Lower leg skin (tissue), 4 donors: ENCODE results near the gene MRPL9. TPM values are rescaled to one million over a fixed set of nuclear protein-coding genes. Genes with fewer than 3 reads are reported as not detected.

ENCODE experiments used
- DNase-seq, 2 donors: peaks; one replicate each; pipeline ENCODE4 v3.0.0-alpha.2; 2019; ENCODE audit warnings: low spot score in 2 of 2
- H3K4me3 ChIP-seq: fragments of 200-600 bp; sonication (generic); 2 replicates; pipeline ENCODE4 v1.5.1; 2017; ENCODE audit warnings: mild to moderate bottlenecking, low read depth; ENCODE audit not compliant: poor library complexity, severe bottlenecking
- POLR2A ChIP-seq, 2 donors: fragments of 450-650 bp; IDR thresholded peaks; one replicate each; pipeline ENCODE4 v1.6.1; 2016 to 2017; ENCODE audit warnings: antibody characterized with exemption in 2 of 2, mild to moderate bottlenecking in 1 of 2, moderate library complexity in 1 of 2
- WGBS, 2 donors: methylation state at CpG; one replicate each; pipeline ENCODE4 v1.1.5; 2018; 5-methylcytosine and 5-hydroxymethylcytosine counted together
- intact Hi-C: fragments of 100-400 bp; cut with DNase I; formaldehyde crosslinking; loops from one replicate; pipeline ENCODE4 v1.15.0; 2023; ENCODE audit warnings: low total_unique reads
- total RNA-seq, 4 donors: library from RNA; depleted of rRNA; stranded (reverse); fragments of >200 nt; gene quantifications; one replicate each; pipeline ENCODE4 v1.1.0, GENCODE V29; 2016
- TF ChIP-seq, protein P1 (sequence below), 3 donors: fragments of 450-650 bp; IDR thresholded peaks; one replicate each; pipeline ENCODE4 v1.5.1; 2016; ENCODE audit warnings: antibody characterized with exemption in 3 of 3, mild to moderate bottlenecking in 3 of 3, moderate library complexity in 2 of 3

MRPL9 gene
- total RNA-seq, result 100 to 1,000 TPM in 1 of 4 donors, 10 to 100 TPM in 3; 48.8 to 112 (median 66.4) TPM

- 0 to 1% methylated on average over 62 to 66 of the region's 68 CpGs for WGBS, 2 donors
- H3K4me3 ChIP-seq, result peak within 1 kb of the TSS; percentile 81
- intact Hi-C loops, result no loop called here
- peak; percentile 67 to 94 for DNase-seq
- TF ChIP-seq, protein P1, sequence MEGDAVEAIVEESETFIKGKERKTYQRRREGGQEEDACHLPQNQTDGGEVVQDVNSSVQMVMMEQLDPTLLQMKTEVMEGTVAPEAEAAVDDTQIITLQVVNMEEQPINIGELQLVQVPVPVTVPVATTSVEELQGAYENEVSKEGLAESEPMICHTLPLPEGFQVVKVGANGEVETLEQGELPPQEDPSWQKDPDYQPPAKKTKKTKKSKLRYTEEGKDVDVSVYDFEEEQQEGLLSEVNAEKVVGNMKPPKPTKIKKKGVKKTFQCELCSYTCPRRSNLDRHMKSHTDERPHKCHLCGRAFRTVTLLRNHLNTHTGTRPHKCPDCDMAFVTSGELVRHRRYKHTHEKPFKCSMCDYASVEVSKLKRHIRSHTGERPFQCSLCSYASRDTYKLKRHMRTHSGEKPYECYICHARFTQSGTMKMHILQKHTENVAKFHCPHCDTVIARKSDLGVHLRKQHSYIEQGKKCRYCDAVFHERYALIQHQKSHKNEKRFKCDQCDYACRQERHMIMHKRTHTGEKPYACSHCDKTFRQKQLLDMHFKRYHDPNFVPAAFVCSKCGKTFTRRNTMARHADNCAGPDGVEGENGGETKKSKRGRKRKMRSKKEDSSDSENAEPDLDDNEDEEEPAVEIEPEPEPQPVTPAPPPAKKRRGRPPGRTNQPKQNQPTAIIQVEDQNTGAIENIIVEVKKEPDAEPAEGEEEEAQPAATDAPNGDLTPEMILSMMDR (IDR thresholded peaks at IDR 0.05), result no peak
- TF ChIP-seq POLR2A (IDR thresholded peaks at IDR 0.05), result no peak
These were observed at the start of gene MRPL9 for GRCh38 chr1:151762941-151763921. TSS of gene MRPL9 (minus strand) at chr1:151763496. CDS start at chr1:151763479, 17 bp downstream.

DNA sequence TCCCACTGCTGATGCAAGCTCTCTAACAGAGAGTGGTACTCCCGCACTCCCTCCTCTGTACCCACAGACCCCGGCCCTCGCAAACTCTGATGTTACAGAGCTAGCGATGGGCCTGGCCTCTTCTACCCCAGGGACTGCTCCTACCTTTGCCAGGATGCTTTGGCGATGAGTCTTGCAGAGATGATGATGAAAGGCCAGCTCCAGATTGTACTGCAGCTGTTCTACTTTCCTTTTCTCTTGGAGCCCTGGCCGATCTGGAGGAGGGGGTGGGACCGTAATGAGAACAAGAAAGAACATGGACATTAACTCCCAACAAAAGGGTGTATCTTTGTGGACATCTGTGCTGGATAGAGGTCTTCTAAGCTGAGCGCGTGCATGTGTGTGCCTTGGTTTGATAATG lies 47.9 kb upstream of the MRPL9 start:
- no peak for DNase-seq
- no peak overlapping the region for H3K4me3 ChIP-seq
- TF ChIP-seq, protein P1 (IDR thresholded peaks at IDR 0.05), result no peak
- TF ChIP-seq POLR2A (IDR thresholded peaks at IDR 0.05), result no peak
- intact Hi-C loops, result no loop called here
- 83 to 85% methylated on average over 9 of the region's 9 CpGs for WGBS, 2 donors

DNA sequence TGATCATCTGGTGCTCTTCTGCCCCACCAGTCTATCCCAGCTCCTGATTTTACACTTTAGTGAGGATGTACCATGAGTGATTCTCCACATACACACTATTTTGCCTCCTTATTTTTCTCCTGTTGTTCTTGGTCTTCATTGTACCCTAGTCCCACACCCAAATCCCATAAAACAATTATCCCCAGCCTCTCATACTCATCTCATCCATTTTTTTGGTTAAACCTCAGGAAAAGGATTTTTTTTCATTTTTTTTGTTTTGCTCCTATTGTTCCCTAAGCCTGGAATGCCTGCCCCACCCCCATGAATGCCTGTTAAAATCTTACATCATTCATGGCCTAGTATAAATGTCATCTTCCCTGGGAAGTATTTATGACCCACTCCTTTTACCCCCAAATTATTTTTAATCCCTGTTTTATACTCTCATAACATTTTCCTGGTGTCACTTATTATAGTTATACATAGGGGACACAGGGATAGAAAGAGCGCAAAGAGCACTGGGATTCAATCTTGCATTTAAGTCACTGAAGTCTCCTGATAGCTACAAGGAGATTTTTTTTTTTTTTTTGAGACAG lies 46.8 kb upstream of the MRPL9 start:
- DNase-seq, result peak in 1 of 2 donors; percentile 14
- no peak overlapping the region for H3K4me3 ChIP-seq
- 98 to 100% methylated on average over 1 of the region's 1 CpG for WGBS, 2 donors
- TF ChIP-seq, protein P1 (IDR thresholded peaks at IDR 0.05), result no peak
- TF ChIP-seq POLR2A (IDR thresholded peaks at IDR 0.05), result no peak
- intact Hi-C loops, result no loop called here

DNA sequence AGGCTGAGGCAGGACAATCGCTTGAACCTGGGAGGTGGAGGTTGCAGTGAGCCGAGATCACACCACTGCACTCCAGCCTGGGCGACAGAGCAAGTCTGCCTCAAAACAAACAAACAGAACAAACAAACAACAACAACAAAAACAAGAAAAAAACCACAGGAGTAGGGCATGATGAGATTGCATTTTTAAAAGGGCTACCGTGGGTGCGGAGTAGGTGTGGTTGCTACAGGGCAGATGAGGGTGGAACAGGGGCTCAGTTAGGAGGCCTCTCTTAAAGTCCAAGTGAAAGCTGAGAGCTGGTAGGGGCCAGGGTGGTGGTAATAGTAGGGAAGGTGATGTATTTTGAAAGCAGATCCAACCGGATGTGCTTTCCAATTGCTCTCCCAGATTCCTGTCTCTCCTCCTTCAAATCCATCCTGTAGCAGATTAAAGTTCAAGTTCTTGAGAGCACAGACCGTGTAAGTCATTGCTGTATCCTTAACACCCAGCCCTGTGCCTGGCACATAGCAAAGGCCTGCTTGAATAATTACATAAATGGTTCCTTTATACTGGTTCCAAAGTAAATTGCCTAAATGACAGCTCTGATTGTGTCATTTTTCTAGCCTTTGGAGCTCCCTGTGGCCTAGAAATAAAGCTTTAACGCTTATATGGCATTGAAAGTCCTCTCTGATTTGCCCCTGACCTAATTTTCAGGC lies 46.1 kb upstream of the MRPL9 start:
- 60 to 70% methylated on average over 8 of the region's 8 CpGs for WGBS, 2 donors
- TF ChIP-seq POLR2A (IDR thresholded peaks at IDR 0.05), result no peak
- TF ChIP-seq, protein P1 (IDR thresholded peaks at IDR 0.05), result no peak

GRCh38 chr1:151807766-151808165 lies 44.5 kb upstream of the MRPL9 start:
- intact Hi-C loops, result no loop called here
- DNase-seq, result no peak
- no peak overlapping the region for H3K4me3 ChIP-seq
- TF ChIP-seq, protein P1 (IDR thresholded peaks at IDR 0.05), result no peak
- no peak for TF ChIP-seq POLR2A (IDR thresholded peaks at IDR 0.05)
- 57 to 79% methylated on average over 1 of the region's 1 CpG for WGBS, 2 donors

More for the DNA sequence above, 46.1 kb upstream of the MRPL9 start:
- DNase-seq, result peak in 1 of 2 donors; percentile 37
- intact Hi-C loops, result no loop called here
- no peak overlapping the region for H3K4me3 ChIP-seq
